BJ (cell line): ENCODE results near the gene FARP2. TPM values are rescaled to one million over a fixed set of nuclear protein-coding genes. Genes with fewer than 3 reads are reported as not detected.

Source experiments
- CTCF ChIA-PET: fragments of 350-600 bp; formaldehyde crosslinking; extraction: SDS; loops from one replicate; lab custom pipeline; 2021; ENCODE audit warnings: antibody characterized with exemption, inconsistent platforms; lab: Yijun Ruan, JAX
- POLR2A ChIA-PET: fragments of 300-600 bp; sonication (Branson Sonifier 250); formaldehyde crosslinking; extraction: SDS; loops from one replicate; lab custom pipeline; 2021; ENCODE audit warnings: antibody characterized with exemption; lab: Charles Lee
- DNase-seq: peaks from one replicate; pipeline ENCODE4 v3.0.0-alpha.2; 2011; ENCODE audit warnings: low read depth
- H3K27me3 ChIP-seq: 2 replicates; pipeline ENCODE4 v1.6.0; 2011; ENCODE audit warnings: low read length; ENCODE audit not compliant: control insufficient read depth, insufficient read depth
- H3K36me3 ChIP-seq: 2 replicates; pipeline ENCODE4 v1.5.1; 2011; ENCODE audit warnings: low read length; ENCODE audit not compliant: control insufficient read depth, insufficient read depth
- H3K4me3 ChIP-seq: 2 replicates; pipeline ENCODE4 v1.5.1; 2011; ENCODE audit warnings: low read depth, mild to moderate bottlenecking, control low read depth, low read length
- CTCF ChIP-seq: IDR thresholded peaks from 2 replicates; pipeline ENCODE4 v1.5.1; 2011; ENCODE audit warnings: low read depth, mild to moderate bottlenecking, control low read depth, inconsistent platforms, low read length, moderate library complexity; ENCODE audit not compliant: insufficient read depth
- polyA minus RNA-seq: library from RNA; depleted of rRNA, polyadenylated mRNA; stranded (reverse); fragments of >200 nt; gene quantifications from 2 replicates; pipeline ENCODE4 v1.2.3, GENCODE V29; 2011; rRNA and poly(A)+ RNA removed
- polyA plus RNA-seq: library from polyadenylated mRNA; depleted of rRNA; stranded (reverse); fragments of >200 nt; gene quantifications from 2 replicates; pipeline ENCODE4 v1.2.3, GENCODE V29; 2011; rRNA removed

The FARP2 gene
- polyA plus RNA-seq = 28.7 and 30.0 TPM in 2 replicates
- polyA minus RNA-seq = 52.9 and 61.2 TPM in 2 replicates

- no peaks in the 10 kb centered on the region for H3K27me3 ChIP-seq
- TF ChIP-seq CTCF = 0 out of 2 replicates have a peak, but pooled peaks have one; percentile 13
- peaks cover 11% of the 10 kb centered on the region for H3K36me3 ChIP-seq
- ChIA-PET CTCF (interaction anchor here (1.1 kb wide), 1 partner anchor 36 kb away, joined by 5 read pairs; no protein-coding TSS in a partner anchor), POLR2A (interaction anchor here (0.6 kb wide), 2 partner anchors 42 to 439 kb away, joined by 3 to 4 read pairs; no protein-coding TSS in a partner anchor)
- H3K4me3 ChIP-seq = peak within 1 kb of the TSS; percentile 60
- DNase-seq = peak; percentile 93
Measured at GRCh38 chr2:241355983-241356870, at the start of gene FARP2. Gene FARP2, plus strand, starts transcription at chr2:241356285. Its CDS starts 16,823 bp downstream, at chr2:241373108.

GRCh38 chr2:241307055-241307454 is 49.0 kb upstream of the FARP2 start:
- Histone ChIP-seq H3K27me3 (no peaks in the 10 kb centered on the region), H3K4me3 (no peak overlapping the region), H3K36me3 (no peaks in the 10 kb centered on the region; the same call in 1 of the 2 replicates)
- no peak for TF ChIP-seq CTCF
- no peak for DNase-seq
- CTCF ChIA-PET = interaction anchor here (1.4 kb wide), 1 partner anchor 29 kb away, joined by 3 read pairs; no protein-coding TSS in a partner anchor
- POLR2A ChIA-PET = interaction anchor here (0.6 kb wide), 1 partner anchor 721 kb away, joined by 4 read pairs; no protein-coding TSS in a partner anchor

GRCh38 chr2:241308267-241308666 is 47.8 kb upstream of the FARP2 start:
- Histone ChIP-seq H3K27me3 (no peaks in the 10 kb centered on the region), H3K4me3 (no peak overlapping the region), H3K36me3 (no peaks in the 10 kb centered on the region; the same call in 1 of the 2 replicates)
- DNase-seq = no peak
- ChIA-PET CTCF (interaction anchor here (1.4 kb wide), 1 partner anchor 30 kb away, joined by 3 read pairs; no protein-coding TSS in a partner anchor), POLR2A (no interaction called here)
- TF ChIP-seq CTCF = no peak

- ChIA-PET CTCF (no interaction called here), POLR2A (no interaction called here)
- H3K27me3 ChIP-seq = no peaks in the 10 kb centered on the region
- no peak overlapping the region for H3K4me3 ChIP-seq
- H3K36me3 ChIP-seq = no peaks in the 10 kb centered on the region; the same call in 1 of the 2 replicates
- TF ChIP-seq CTCF = no peak
- no peak for DNase-seq
Measured at GRCh38 chr2:241308832-241309500, 47.1 kb upstream of the FARP2 start.
